LHCN-M2 (cell line): ENCODE data around the gene OGA. TPM values are rescaled to one million over a fixed set of nuclear protein-coding genes. Genes with fewer than 3 reads are reported as not detected.

Source experiments
- DNase-seq: peaks from one replicate; pipeline ENCODE4 v3.0.0-alpha.2; 2012; ENCODE audit warnings: low read depth
- polyA plus RNA-seq: library from polyadenylated mRNA; unstranded; fragments of >200 nt; gene quantifications from one replicate; pipeline ENCODE4 v1.2.1, GENCODE V29; 2012; ENCODE audit warnings: missing spikeins
- total RNA-seq: library from RNA; depleted of rRNA; stranded (reverse); fragments of >200 nt; gene quantifications from 2 replicates; pipeline ENCODE4 v1.2.3, GENCODE V29; 2014; rRNA removed

OGA gene
- 50.3 and 55.3 TPM in 2 replicates for total RNA-seq
- polyA plus RNA-seq = 31.8 TPM

- DNase-seq = peak; percentile 100
Measured at GRCh38 chr10:101818119-101818871, at the start of gene OGA. Gene OGA (minus strand): TSS chr10:101818444. CDS start chr10:101818022, 422 bp downstream.

DNA sequence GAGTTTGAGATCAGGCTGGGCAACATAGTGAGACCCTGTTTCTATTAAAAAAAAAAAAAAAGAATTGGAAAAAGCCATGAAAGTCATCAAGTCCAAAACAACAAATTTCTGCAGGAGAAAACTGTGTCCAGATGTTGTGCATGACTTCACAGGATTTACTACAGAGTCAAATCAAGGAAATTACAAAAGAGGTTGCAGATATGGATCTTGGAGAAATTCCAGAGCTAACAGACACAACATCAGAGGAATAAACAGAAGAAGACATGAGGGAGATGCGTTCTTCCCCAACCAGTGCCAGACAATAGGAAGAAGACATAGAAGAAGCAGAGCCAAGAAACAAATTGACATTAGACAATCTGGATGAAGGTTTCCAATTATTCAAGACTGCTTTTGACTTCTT lies 49.7 kb upstream of the OGA start:
- DNase-seq = no peak

DNA sequence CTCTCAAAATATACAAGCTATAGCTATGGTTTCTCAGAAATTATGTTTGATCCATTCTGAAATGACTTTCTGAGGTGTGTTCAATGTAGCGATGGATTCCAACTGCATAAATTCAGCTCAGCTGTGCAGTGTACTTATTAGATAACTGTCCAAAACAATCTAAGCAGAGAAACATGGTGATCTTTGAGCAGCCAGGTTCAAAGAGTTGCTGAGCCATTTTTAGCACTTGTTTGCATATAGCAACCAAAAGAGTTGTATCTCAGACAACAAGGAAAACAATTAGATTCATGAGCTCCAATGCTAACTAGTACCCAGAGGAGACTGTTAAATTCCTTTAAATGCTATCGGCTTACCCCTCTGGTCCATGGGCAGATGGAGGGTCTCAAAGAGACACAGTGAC lies 41.3 kb upstream of the OGA start:
- no peak for DNase-seq

GRCh38 chr10:101858723-101859500 lies 40.7 kb upstream of the OGA start:
- DNase-seq = no peak

- DNase-seq = no peak
Measured at GRCh38 chr10:101857802-101858476, 39.7 kb upstream of the OGA start.

DNA sequence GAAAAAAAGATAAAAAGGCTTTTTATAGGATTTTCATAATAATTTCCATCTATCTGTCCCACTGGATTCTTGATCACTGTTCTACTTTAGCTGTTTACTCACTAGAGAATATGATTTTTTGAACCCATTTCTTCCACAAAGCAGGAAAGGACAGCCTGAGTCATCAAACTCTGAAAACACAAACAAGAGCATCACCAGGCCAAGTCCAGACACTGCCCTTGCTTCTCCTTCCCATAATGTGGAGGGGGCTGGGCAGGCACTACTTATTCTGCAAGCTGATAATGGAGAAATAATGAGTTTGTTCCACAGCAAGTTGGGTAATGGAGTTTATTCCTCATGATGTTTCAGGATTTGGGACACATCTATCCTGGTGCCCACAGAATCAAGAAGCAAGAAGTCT lies 38.4 kb upstream of the OGA start:
- peak; percentile 56 for DNase-seq

DNA sequence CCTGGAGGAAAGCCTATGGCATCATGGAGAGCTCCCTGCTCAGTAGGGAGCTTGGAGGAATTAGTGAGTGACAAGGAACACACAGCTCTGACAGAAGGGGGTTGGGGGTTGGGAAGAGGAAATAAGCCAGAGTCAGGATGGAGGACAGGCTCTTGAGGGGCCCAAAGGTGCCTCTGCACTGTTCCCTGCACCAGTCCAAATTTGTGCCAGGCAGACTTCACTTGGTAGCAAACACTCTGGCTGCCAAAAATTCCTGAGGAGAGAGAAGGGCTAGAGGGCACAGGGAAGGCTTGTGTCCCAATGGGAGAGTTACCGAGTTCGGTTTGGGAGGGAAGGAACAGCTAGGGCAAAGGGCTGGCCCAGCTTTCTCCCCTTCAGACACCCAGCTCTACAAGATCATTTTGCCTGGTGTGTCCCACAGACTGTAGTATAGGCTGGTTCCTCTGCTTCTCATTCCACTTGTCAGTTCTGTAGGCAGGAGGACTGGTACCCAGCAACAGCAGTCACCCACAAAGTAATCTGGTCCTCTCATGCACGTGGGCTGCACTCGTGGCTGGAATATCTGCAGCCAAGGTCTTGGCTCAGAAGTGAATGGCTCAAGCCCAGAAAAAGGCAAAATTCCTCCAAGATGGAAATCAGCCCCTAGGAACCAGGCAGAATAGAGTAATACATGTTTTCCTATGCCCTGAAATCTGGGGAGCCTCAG lies 33.3 kb upstream of the OGA start:
- no peak for DNase-seq

GRCh38 chr10:101850749-101851148 lies 32.5 kb upstream of the OGA start:
- DNase-seq = no peak

DNA sequence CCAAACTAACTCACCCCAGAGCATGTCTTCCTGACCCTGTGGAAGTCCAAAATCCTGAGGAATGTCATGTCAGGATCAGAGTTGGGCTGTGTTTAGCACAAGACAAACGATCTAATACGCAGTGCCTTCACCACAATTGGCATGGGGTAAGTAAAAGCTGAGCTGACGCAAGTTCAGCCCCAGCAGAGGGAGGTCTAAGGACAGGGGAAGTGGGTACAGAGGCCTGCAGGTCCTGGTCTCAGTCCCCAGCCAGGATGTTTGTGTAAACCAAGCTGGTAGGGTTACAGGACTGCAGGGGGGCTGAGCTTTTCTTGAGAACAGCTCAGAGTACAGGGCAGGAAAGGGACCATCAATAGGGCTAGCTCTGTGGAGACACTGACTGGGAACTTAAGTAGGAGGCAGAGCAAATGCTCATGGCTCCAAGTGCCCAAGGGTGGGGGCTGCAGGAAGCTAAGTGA lies 30.7 kb upstream of the OGA start:
- no peak for DNase-seq

DNA sequence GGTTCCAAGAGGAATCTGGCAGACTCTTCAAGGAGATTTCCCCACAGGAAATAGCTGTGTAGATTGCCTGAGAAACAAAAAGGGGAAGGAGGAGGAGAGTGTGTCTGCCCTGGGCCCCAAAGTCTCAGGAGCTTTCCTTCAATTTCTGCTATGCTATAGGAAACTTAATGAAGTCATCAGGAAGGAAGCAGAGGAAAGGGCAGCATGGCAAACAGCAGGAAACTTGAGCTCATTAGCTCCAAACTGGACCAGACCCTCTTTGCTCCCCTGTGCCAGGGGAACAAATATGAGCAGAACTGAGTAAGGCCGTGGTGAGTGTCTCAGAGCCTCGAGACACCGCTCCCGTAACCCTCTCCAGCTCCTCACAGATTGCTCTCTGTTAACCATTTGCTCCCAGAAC lies 30.2 kb upstream of the OGA start:
- DNase-seq = no peak

GRCh38 chr10:101845893-101846292 lies 27.6 kb upstream of the OGA start:
- DNase-seq = no peak

GRCh38 chr10:101843032-101844021 lies 25.1 kb upstream of the OGA start, which contains the start of gene KCNIP2:
Gene KCNIP2 (minus strand): TSS chr10:101843800. CDS start chr10:101843568, 232 bp downstream.
- no peak for DNase-seq

- no peak for DNase-seq
Measured at GRCh38 chr10:101841826-101842225, 23.6 kb upstream of the OGA start.

GRCh38 chr10:101840741-101841453 lies 22.7 kb upstream of the OGA start:
- peak; percentile 70 for DNase-seq

- no peak for DNase-seq
Measured at GRCh38 chr10:101840102-101840684, 21.9 kb upstream of the OGA start.

DNA sequence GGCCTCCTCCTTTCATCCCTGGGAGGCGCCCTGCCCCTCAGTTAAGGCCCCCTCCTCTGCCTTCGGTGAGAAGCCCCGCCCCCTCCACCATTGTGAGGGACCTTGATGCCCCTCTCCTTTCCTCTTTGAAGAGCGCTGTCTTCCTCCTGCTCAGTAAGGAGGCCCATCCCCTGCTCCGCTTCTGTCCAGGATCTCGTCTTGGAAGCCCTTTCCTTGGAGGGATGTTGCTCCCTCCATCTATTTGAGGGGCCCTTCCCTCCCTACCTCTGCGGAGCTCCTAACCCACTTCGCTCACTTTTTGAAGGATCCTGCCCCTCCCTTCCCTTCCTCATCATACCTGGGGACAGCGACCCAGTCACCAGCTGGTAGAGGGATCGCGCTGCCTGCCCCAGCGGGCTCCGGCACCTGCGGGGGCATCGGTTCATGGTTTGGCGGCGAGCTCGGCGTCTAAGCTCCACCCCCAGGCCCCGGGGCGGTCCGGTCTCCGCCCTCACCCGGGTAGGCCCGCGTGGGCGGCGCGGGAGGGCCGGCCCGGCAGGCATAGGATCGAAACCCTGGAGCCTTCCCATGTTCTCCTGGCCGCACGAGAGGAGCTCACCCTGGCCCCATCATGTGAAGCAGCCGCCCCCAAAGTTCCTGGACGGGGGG lies 21.3 kb upstream of the OGA start:
- no peak for DNase-seq

GRCh38 chr10:101839002-101839401 lies 20.8 kb upstream of the OGA start:
- DNase-seq = no peak

DNA sequence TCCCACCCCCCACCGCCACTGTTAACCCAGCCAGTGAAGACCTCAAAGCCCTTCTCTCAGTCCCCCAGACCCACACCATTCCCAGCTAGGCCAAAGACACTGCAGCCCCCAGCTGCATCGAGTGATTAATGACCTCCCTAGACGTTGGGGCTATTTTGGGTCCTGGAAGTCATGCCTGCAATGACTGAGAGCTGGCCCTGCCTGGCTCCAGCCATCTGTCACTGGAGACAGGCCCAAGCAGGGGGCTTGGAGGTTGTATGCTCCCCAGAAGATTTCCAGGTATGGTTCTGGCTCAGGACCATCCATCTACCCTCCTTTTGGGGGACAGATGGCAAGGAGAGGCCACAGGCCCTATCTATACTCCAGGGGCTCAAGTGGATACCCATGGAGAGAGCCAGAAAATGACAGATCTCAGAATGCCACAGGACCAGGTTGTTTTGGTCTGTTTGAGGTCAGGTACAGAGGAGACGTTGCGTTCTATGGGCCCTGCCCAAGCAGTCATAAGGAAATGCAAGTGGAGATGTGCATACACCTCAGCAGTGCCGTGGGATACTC lies 20.2 kb upstream of the OGA start:
- no peak for DNase-seq
